Measurements from ENCODE around the gene C2orf78.

The C2orf78 gene

DNA sequence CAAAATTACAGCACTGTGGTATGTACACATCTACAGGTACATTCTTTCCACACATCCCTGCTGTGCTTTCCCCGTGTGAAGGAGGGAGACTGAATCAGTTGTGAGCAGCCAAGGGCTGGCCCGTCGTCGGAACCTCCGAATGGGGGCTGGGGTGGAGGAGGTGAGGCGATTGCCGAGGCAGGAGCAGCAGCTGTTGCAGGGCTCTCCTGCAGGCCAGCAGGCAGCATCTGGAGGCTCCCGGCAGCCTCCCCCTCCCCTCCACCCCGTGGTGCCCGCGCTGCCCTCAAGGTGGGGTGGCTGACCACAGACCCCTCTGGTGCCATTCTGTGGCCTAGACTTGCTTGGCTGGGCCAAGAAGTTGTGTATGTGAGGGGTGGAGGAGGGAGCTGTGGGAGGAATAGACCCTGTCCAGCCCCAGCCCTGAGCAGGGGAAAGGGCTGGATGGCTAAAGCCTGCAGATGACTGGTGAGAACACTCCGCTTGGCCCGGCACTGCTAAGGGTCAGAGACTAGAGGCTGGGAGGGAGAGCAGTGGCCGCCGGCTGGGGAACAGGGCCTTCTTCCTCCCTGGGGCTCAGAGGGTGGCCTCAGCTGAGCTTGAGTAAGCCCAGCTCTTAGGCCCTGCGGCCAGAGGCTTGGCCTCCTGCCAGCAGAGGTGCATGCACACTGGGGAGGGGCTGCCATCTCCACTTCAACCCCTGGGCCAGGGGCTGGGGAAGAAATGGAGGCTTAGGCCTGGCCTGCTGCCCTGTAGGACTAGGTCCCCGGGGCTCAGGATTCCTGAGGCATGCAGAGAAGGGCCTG, 52.4 kb downstream of the C2orf78 start:
- no peak overlapping the region for H3K4me3 ChIP-seq (ENCODE audit: low read length, poor library complexity, severe bottlenecking)
- TF ChIP-seq, protein P1, sequence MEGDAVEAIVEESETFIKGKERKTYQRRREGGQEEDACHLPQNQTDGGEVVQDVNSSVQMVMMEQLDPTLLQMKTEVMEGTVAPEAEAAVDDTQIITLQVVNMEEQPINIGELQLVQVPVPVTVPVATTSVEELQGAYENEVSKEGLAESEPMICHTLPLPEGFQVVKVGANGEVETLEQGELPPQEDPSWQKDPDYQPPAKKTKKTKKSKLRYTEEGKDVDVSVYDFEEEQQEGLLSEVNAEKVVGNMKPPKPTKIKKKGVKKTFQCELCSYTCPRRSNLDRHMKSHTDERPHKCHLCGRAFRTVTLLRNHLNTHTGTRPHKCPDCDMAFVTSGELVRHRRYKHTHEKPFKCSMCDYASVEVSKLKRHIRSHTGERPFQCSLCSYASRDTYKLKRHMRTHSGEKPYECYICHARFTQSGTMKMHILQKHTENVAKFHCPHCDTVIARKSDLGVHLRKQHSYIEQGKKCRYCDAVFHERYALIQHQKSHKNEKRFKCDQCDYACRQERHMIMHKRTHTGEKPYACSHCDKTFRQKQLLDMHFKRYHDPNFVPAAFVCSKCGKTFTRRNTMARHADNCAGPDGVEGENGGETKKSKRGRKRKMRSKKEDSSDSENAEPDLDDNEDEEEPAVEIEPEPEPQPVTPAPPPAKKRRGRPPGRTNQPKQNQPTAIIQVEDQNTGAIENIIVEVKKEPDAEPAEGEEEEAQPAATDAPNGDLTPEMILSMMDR (conservative IDR thresholded peaks at IDR 0.05; ENCODE audit: low read length): no peak
- TF ChIP-seq EZH2phosphoT487 (IDR thresholded peaks at IDR 0.05; ENCODE audit: borderline replicate concordance): no peak
- no peak overlapping the region for H3K4me2 ChIP-seq (ENCODE audit: low read depth, low read length, poor library complexity, severe bottlenecking)
- H3K4me1 ChIP-seq (ENCODE audit: insufficient read depth, low read length, poor library complexity, severe bottlenecking): peaks cover 17% of the 10 kb centered on the region
- H3K9me3 ChIP-seq (ENCODE audit: insufficient read depth, low read depth, low read length): no peaks in the 10 kb centered on the region
- H3K36me3 ChIP-seq (ENCODE audit: insufficient read depth, low read length): peaks cover 13% of the 10 kb centered on the region
- H3F3A ChIP-seq (ENCODE audit: low read depth): no peaks in the 10 kb centered on the region; the same call in 1 of the 2 replicates
- H3K9me2 ChIP-seq (replicated peaks; ENCODE audit: low read depth, low read length): no peaks in the 10 kb centered on the region
- H2AFZ ChIP-seq (ENCODE audit: low read length): no peak overlapping the region
- no peak overlapping the region for H3K9ac ChIP-seq (ENCODE audit: low read depth, low read length, poor library complexity, severe bottlenecking)
- H3K27me3 ChIP-seq (ENCODE audit: insufficient read depth, low read length, poor library complexity, severe bottlenecking): no peaks in the 10 kb centered on the region
- H3K79me2 ChIP-seq (ENCODE audit: insufficient read depth, low read length): peaks cover 39% of the 10 kb centered on the region
- no peaks in the 10 kb centered on the region for H4K20me1 ChIP-seq (ENCODE audit: insufficient read depth, low read length, poor library complexity, severe bottlenecking)

DNA sequence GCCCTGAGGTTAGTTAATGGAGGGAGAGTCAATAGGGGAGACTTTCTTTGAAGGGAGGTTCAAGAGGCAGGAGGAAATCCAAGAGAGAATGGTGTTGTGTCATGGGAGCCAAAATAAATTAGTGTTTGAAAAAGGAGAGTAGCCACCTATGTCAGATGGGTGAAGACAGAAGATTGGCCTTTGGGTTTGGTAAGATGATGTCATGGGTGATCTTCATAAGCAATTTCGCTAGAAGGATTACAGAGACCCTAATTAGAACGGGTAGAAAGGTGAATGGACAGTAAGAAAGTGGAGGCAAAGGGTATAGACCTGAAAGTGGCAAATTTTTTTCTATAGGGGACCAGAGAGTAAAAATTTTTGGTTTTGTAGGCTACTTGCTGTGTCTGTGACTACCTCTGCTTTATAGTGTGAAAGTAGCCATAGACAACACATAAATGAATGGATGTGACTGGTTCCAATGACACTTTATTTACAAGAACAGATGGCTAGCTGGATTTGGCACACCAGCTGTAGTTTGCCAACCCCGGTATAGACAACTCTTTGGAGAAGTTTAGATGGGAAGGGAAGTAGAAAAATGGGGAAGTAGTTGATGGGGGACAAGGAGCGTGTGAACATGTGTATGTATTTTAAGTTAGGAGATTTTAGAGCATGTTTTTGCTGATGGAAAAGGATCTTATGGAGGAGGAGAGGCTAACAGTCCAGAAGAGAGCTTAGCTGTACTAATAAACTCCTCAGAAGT, 54.0 kb downstream of the C2orf78 start:
- H3K36me3 ChIP-seq (ENCODE audit: insufficient read depth, low read length): peaks cover 8% of the 10 kb centered on the region; the same call in 1 of the 2 replicates
- no peaks in the 10 kb centered on the region for H3K9me3 ChIP-seq (ENCODE audit: insufficient read depth, low read depth, low read length)
- no peak for TF ChIP-seq EZH2phosphoT487 (IDR thresholded peaks at IDR 0.05; ENCODE audit: borderline replicate concordance)
- H3K27me3 ChIP-seq (ENCODE audit: insufficient read depth, low read length, poor library complexity, severe bottlenecking): no peaks in the 10 kb centered on the region
- H3K4me1 ChIP-seq (ENCODE audit: insufficient read depth, low read length, poor library complexity, severe bottlenecking): peaks cover 8% of the 10 kb centered on the region
- no peaks in the 10 kb centered on the region for H3F3A ChIP-seq (ENCODE audit: low read depth)
- H2AFZ ChIP-seq (ENCODE audit: low read length): no peak overlapping the region
- peaks cover 29% of the 10 kb centered on the region; the same call in 1 of the 2 replicates for H3K79me2 ChIP-seq (ENCODE audit: insufficient read depth, low read length)
- H3K9me2 ChIP-seq (replicated peaks; ENCODE audit: low read depth, low read length): no peaks in the 10 kb centered on the region
- no peak overlapping the region for H3K4me3 ChIP-seq (ENCODE audit: low read length, poor library complexity, severe bottlenecking)
- H3K4me2 ChIP-seq (ENCODE audit: low read depth, low read length, poor library complexity, severe bottlenecking): no peak overlapping the region
- no peak overlapping the region for H3K9ac ChIP-seq (ENCODE audit: low read depth, low read length, poor library complexity, severe bottlenecking)
- H4K20me1 ChIP-seq (ENCODE audit: insufficient read depth, low read length, poor library complexity, severe bottlenecking): no peaks in the 10 kb centered on the region

DNA sequence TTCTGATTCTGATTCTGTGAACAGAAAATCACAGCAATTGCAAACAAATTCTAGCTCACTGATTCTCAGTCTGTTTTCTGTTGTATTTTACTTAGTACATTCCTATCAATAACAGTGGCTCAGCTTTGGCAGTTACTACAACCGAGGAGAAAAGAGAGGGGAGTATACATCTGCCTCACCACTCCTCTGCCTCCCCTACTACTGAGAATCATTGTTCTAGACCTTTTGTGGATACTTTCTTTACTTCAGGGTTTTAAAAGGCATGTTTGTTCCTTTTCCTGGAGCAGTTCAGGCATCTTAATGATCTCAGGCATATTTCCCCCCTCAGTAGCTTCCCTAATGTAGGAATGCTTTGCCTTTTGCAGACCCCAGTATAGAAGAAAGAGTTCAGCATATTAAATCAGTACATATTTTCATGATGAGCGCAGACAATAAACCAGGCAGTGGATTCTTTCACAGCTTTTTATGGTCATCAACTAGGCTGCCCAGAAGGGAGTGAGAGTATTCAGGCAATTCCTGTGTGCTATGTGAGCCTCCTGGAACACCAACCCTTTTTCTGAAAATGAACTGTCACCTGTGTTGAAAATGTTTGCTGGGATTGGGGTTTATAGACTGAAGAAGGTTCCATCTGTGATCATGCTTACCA, 55.0 kb downstream of the C2orf78 start:
- no peaks in the 10 kb centered on the region for H4K20me1 ChIP-seq (ENCODE audit: insufficient read depth, low read length, poor library complexity, severe bottlenecking)
- H3K9me2 ChIP-seq (replicated peaks; ENCODE audit: low read depth, low read length): no peaks in the 10 kb centered on the region
- no peak overlapping the region for H3K4me2 ChIP-seq (ENCODE audit: low read depth, low read length, poor library complexity, severe bottlenecking)
- H2AFZ ChIP-seq (ENCODE audit: low read length): no peak overlapping the region
- H3K36me3 ChIP-seq (ENCODE audit: insufficient read depth, low read length): peaks cover 3% of the 10 kb centered on the region; the same call in 1 of the 2 replicates
- H3K79me2 ChIP-seq (ENCODE audit: insufficient read depth, low read length): peaks cover 25% of the 10 kb centered on the region; the same call in 1 of the 2 replicates
- no peaks in the 10 kb centered on the region for H3F3A ChIP-seq (ENCODE audit: low read depth)
- no peak overlapping the region for H3K4me3 ChIP-seq (ENCODE audit: low read length, poor library complexity, severe bottlenecking)
- H3K9me3 ChIP-seq (ENCODE audit: insufficient read depth, low read depth, low read length): no peaks in the 10 kb centered on the region
- H3K27me3 ChIP-seq (ENCODE audit: insufficient read depth, low read length, poor library complexity, severe bottlenecking): no peaks in the 10 kb centered on the region
- no peaks in the 10 kb centered on the region for H3K4me1 ChIP-seq (ENCODE audit: insufficient read depth, low read length, poor library complexity, severe bottlenecking)
- no peak overlapping the region for H3K9ac ChIP-seq (ENCODE audit: low read depth, low read length, poor library complexity, severe bottlenecking)
- TF ChIP-seq EZH2phosphoT487 (IDR thresholded peaks at IDR 0.05; ENCODE audit: borderline replicate concordance): no peak
- TF ChIP-seq, protein P1 (conservative IDR thresholded peaks at IDR 0.05; ENCODE audit: low read length): no peak

Data from Loucy (cell line).